Activated T-helper 1 cell treated with anti-CD3 and anti-CD28 coated beads, Interleukin-2, amount 50 U/mL, for 16 hours (primary cell): ENCODE results near the gene SDS.

ENCODE experiments used
- DNase-seq, 2 donors: peaks; one replicate each; pipeline ENCODE4 v3.0.0-alpha.2; 2020; ENCODE audit warnings: low read depth in 1 of 2, low spot score in 1 of 2

Gene SDS

DNA sequence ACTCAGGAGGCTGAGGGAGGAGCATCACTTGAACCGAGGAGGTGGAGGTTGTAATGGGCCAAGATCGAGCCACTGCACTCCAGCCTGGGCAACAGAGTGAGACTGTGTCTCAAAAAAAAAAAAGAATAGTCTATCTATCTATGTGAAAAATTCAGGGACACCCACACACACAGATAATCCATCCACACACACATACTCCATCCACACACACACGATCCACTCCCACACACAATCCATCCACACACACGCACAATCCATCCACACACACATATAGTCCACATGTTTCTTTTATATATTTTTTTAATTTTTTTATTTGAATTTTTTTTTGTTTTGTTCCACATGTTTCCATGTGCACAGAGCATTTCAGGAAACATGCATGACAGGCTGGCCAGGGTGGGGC lies 3.3 kb downstream of the SDS start:
- no peak for DNase-seq

- no peak for DNase-seq
These were observed 4.2 kb downstream of the SDS start for GRCh38 chr12:113399490-113399889.

DNA sequence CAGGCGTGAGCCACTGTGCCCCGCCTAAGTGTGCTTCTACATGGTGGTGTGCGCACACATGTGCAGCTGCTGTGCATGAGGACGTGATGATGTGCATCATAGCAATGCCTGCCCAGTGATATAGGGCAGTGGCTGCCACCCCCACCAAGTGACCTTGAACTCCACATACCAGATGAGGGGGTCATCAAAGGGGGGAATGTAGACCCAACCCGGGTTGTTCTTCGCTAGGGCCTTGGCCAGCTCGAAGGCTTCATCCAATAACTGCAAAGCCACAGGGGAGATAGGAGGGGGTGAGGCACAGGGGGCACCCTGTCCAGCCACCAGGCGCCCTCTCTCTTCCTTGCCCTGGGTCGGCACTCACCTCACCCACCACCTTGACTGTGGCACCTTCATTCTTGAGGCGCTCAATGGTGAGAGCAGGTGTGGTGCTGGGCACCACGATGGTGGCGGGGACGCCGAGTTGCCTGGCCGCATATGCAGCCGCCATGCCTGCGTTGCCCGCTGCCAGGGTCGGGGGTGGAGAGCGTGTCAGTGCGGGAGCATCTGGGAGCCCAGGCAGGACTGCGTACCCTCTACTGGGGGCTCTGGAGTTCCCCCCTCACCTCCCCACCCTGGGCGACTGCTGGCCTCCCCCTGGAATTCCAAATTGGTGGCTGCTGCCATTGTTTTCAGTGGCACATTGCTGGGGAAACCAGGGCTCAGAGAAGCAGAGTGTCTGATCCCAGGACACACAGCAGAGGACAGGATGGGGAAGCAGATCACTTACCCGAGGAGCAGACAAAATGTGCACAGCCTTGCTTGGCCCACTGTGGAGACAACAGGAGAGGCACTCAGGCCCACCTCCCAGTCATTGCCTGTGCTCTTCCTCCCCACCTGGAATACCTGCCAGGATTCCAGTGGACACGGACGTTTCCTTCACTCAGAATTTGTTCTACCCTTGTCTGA lies 5.1 kb downstream of the SDS start:
- no peak for DNase-seq

DNA sequence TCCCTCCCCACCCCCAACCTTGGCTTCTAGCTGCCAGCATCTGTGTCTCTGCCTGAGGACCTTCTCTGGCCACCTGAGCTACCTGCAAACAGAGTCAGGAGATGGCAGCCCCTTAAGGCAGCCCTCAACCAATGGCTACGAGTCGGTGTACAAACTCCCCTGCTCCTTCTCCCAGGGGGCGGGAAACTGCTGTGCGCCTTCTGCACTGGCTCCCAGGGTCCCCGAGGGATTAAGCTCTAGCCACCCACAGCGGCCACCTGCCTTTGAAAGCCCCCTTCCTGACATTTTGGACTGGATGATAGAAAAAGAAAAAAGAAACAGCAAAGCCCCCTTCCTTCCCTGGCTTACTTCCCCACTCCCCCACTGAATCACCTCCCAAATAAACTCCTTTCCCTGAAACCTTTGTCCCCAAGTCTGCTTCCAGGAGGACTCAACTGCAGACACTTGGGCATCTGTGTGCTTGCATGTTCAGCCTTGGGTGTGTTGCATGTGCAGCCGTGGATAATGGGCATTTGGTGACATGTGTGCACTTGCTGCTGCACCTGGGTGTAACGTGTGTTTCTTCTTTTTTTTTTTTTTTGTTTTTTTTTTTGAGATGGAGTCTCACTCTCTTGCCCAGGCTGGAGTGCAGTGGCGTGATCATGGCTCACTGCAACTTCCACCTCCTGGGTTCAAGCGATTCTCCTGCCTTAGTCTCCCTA lies 6.0 kb downstream of the SDS start:
- DNase-seq = no peak

- DNase-seq = no peak
These were observed 6.7 kb downstream of the SDS start for GRCh38 chr12:113396828-113397496.

DNA sequence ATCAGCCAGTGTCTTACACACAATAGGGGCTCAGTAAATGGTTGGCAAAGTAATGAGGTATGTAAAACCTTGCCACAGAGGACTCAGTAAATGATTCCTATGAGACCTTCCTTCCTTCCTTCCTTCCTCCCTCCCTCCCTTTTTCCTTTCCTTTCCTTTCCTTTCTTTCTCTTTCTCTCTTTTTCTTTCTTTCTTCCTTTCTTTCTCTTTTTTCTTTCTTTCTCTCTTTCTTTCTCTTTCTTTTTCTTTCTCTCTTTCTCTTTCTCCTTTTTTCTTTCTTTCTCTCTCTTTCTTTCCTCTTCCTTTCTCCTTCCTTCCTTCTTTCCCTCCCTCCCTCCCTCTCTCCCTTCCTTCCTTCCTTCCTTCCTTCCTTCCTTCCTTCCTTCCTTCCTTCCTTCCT lies 7.5 kb downstream of the SDS start:
- no peak for DNase-seq

- no peak for DNase-seq
These were observed 8.6 kb downstream of the SDS start for GRCh38 chr12:113395119-113395518.

- no peak for DNase-seq
These were observed 9.9 kb downstream of the SDS start for GRCh38 chr12:113393749-113394148.

DNA sequence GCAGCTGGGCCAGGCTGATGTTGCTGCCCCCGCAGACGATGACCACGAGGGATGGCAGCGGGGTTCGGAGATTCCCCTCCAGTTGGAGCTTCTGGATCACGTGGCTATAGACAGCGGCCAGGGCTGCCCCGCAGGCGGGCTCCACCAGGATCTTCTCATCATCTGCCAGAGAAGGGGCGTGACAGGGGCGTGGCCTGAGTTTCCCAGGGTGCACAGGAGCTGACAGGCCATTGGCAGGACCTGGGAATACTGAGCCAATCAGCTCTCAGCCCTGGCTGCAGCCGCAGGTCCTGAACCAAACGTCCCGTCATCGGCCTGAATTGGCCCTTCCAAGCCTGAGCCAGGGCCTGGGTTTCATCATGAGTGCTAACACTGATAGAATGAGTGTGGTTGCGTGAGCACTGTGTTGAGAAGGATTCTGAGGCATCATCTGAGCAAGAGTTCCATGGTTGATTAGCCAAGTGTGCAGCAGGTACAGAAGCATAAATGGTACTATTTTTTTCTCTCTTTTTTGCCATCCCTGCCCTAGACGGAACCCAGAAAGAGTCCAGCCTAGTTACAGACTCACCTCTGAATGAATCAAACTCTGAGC lies 10.6 kb downstream of the SDS start:
- DNase-seq = no peak

GRCh38 chr12:113392520-113392919 lies 11.2 kb downstream of the SDS start:
- no peak for DNase-seq

DNA sequence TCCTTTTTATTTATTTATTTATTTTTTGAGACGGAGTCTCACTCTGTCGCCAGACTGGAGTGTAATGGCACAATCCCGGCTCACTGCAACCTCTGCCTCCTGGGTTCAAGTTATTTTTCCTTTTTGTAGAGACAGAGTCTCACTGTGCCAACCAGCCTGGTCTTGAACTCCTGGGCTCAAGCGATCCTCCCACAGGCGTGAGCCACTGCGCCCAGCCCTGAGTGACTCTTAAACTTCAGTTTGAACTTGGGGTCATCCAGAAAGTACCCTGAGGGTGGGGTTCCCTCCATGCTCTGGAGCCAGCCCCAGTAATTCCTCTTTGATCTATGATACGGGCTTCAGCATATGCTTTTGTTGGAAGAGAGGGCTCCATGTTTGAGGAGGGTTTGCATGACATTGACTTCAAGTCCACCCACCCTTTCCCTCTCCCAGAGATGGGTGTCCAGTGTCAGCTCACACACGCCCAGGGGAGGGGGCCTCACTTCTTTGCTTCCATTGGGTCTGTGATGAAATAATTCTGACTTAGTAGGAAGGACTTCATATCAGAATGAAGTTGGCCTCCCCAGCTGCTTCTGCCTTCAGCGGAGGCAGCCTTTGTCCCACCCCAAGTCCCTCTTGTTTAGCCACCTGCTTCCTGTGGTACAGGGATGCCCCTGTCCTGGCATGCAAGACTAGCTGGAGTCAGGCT lies 11.9 kb downstream of the SDS start:
- no peak for DNase-seq

DNA sequence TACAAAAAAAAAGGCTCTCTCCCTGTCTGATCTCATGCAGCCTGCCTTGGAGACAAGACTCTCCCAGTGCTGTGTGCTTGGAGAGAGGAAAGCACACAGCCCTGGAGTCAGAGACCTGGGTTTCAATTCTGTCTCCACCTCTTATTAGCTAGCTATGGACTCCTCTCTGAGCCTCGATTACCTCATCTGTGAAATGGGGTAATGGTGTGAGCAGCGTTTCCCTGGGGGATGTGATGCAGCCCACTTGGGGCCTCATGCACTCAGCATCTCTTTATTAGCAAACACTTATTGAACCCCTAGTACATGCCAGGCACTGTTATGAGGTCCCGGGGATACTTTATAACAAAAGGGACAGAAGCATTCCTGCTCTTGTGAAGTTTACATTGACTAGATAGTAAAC lies 12.5 kb downstream of the SDS start:
- no peak for DNase-seq

- no peak for DNase-seq
These were observed 13.3 kb downstream of the SDS start for GRCh38 chr12:113390064-113391043.

DNA sequence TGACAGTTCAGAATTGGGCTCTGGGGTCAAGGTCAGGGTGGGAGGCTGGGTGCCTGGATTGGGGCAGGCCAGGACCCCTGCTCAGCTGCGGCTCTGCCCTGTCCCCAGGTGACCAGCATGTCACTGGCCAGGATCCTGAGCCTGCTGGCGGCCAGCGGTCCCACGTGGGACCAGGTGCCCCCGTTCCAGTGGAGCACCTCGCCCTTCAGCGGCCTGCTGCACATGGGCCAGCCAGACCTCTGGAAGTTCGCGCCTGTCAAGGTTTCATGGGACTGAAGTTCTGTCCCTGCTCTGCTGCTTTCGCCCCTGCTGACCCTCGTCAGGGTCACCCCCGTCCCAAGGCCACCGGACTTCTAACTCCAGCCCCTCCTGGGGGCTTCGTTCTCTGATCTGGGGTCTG lies 15.3 kb downstream of the SDS start:
- DNase-seq = no peak

DNA sequence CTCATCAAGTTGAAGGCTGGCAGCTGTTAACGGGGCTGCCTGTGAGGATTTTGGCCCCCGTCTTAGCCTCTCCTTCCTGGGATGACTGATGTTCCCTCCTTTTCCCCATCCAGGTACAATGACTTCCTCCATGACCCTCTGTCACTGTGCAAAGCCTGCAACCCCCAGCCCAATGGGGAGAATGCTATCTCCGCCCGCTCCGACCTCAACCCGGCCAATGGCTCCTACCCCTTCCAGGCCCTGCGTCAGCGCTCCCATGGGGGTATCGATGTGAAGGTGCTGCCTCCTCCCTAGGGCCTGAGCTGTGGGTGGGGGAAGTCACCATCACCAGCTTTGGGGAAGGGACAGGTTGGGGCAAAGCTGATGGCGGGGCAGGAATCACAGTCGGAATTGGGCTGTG lies 16.1 kb downstream of the SDS start:
- no peak for DNase-seq

DNA sequence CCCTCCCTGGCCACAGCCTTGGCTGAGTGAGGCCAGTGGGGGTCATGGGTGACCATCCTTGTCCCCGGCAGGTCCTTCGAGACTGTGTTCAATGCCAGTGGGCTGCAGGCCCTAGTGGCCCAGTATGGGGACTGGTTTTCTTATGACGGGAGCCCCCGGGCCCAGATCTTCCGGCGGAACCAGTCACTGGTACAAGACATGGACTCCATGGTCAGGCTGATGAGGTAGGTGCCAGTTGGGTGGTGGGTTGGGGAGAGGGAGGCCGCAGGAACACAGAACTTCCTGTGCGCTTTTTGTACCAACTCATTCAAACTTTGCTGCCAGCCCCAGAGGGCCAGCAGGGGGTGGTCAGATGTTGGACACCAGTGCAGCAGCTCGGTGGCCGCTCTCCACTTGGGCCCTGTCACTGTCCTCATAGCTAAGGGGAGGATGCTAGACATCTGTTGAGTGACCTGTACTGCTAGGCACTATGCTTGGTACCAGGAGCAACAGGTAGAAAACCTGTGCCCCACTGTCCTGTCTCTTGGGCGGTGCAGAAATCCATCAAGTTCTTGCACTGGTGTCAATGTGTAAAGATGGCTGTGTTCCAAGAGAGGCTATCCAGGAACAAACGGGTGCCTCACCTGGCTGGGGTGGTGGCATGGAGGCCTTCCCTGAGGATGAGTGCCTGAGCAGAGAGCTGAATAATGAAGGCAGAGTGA lies 16.7 kb downstream of the SDS start:
- no peak for DNase-seq

GRCh38 chr12:113385282-113385882 lies 18.3 kb downstream of the SDS start:
- no peak for DNase-seq

DNA sequence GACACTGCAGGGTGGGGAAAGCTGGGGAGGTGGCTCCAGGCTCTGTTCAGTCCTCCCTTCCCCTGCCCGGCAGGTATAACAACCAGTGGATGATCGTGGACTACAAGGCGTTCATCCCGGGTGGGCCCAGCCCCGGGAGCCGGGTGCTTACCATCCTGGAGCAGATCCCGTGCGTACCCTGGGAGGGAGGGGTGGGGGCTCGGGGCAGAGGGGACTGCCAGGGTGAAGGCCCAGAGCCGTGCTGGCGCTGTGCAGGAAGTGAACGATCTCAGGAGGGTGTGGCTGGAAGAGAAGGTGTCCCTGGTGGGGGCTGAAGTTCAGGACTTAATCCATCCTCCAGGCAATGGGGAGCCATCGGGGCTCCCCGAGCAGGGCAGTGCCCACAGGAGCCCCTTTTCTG lies 18.9 kb downstream of the SDS start:
- no peak for DNase-seq

DNA sequence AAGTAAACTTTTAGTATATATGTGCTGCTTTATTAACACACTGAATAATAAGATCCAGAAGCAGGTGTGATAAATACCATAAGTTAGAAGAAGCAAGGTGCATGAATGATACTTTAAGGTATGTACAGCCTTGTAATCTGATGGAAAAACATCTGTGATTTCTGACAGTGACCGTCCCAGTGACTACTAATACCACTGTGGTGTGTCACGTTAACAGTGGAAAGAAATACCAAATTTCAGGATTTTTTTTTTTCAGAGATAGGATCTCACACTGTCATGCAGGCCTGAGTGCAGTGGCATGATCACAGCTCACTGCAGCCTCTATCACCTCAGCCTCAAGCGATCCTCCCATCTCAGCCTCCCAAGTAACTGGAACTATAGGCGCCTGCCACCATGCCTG lies 21.5 kb downstream of the SDS start:
- no peak for DNase-seq
